PC-9 (cell line): ENCODE measurements around the gene SNCA. TPM values are rescaled to one million over a fixed set of nuclear protein-coding genes. Genes with fewer than 3 reads are reported as not detected.

Experiments
- BruUV-seq: library from RNA; stranded (reverse); fragments of 400-500 nt; replicated peaks from 2 replicates; lab custom pipeline; 2021; lab: Mats Ljungman, UMichigan
- CTCF ChIA-PET: fragments of 300-600 bp; sonication (Branson Sonifier 250); formaldehyde crosslinking; loops from one replicate; lab custom pipeline; 2022; ENCODE audit warnings: antibody characterized with exemption; lab: Charles Lee
- POLR2A ChIA-PET: fragments of 300-600 bp; sonication (Branson Sonifier 250); formaldehyde crosslinking; loops from one replicate; lab custom pipeline; 2022; ENCODE audit warnings: antibody characterized with exemption; ENCODE audit not compliant: unreplicated experiment; lab: Charles Lee
- DNase-seq, 2 experiments: peaks; one replicate each; pipeline versions ENCODE4 v3.0.0 to v3.0.0-alpha.2; 2015 to 2022; ENCODE audit warnings: mixed read lengths in 1 of 2
- H2AFZ ChIP-seq: fragments of 200-600 bp; sonication (generic); 2 replicates; pipeline ENCODE4 v1.8.1; 2017; ENCODE audit warnings: antibody characterized with exemption
- H3F3A ChIP-seq: fragments of 200-600 bp; sonication (generic); 2 replicates; pipeline ENCODE4 v1.8.1; 2017; ENCODE audit warnings: antibody characterized with exemption, mild to moderate bottlenecking, low read depth; ENCODE audit not compliant: insufficient read depth
- H3K27ac ChIP-seq: fragments of 200-600 bp; sonication (generic); 2 replicates; pipeline ENCODE4 v1.6.1; 2016; ENCODE audit warnings: mixed run types
- H3K27me3 ChIP-seq: fragments of 200-600 bp; sonication (generic); 2 replicates; pipeline ENCODE4 v1.6.1; 2016; ENCODE audit warnings: low read depth, mixed run types; ENCODE audit not compliant: insufficient read depth
- H3K36me3 ChIP-seq: fragments of 200-600 bp; sonication (generic); 2 replicates; pipeline ENCODE4 v1.6.1; 2016; ENCODE audit warnings: low read depth, mixed run types
- H3K4me1 ChIP-seq: fragments of 200-600 bp; sonication (generic); replicated peaks from 2 replicates; pipeline ENCODE4 v1.6.1; 2016; ENCODE audit warnings: mixed run types; ENCODE audit not compliant: insufficient read depth
- H3K4me2 ChIP-seq: fragments of 200-600 bp; sonication (generic); 2 replicates; pipeline ENCODE4 v1.6.1; 2017; ENCODE audit warnings: mixed run types
- H3K4me3 ChIP-seq: fragments of 200-600 bp; sonication (generic); 2 replicates; pipeline ENCODE4 v1.6.1; 2016; ENCODE audit warnings: mixed run types
- H3K79me2 ChIP-seq: fragments of 200-600 bp; sonication (generic); 2 replicates; pipeline ENCODE4 v1.6.1; 2017; ENCODE audit warnings: low read depth, mixed run types
- H3K9me2 ChIP-seq: fragments of 200-600 bp; sonication (generic); 2 replicates; pipeline ENCODE4 v1.8.1; 2017; ENCODE audit warnings: mild to moderate bottlenecking; ENCODE audit not compliant: insufficient read depth
- H3K9me3 ChIP-seq: fragments of 200-600 bp; sonication (generic); 2 replicates; pipeline ENCODE4 v1.8.1; 2016; ENCODE audit warnings: low read depth; ENCODE audit not compliant: insufficient read depth
- H4K20me1 ChIP-seq: fragments of 200-600 bp; sonication (generic); 2 replicates; pipeline ENCODE4 v1.8.1; 2017; ENCODE audit not compliant: insufficient read depth
- CTCF ChIP-seq: fragments of 200-600 bp; sonication (generic); conservative IDR thresholded peaks from 2 replicates; pipeline ENCODE4 v1.6.1; 2017; ENCODE audit warnings: mixed run types, antibody characterized with exemption, mild to moderate bottlenecking, moderate library complexity
- EZH2 ChIP-seq: fragments of 200-600 bp; sonication (generic); IDR thresholded peaks from 2 replicates; pipeline ENCODE4 v1.8.0; 2017; ENCODE audit warnings: antibody characterized with exemption, low read depth
- intact Hi-C: fragments of 100-400 bp; cut with micrococcal nuclease; formaldehyde crosslinking; loops from one replicate; pipeline ENCODE4 v1.10.0; 2022; ENCODE audit not compliant: unreplicated experiment
- total RNA-seq: library from RNA; stranded (reverse); gene quantifications from 2 replicates; pipeline ENCODE4 v1.2.3, GENCODE V29; 2021

The SNCA gene
- total RNA-seq, 1 experiment from 2014 or later, result 4.8 TPM

DNA sequence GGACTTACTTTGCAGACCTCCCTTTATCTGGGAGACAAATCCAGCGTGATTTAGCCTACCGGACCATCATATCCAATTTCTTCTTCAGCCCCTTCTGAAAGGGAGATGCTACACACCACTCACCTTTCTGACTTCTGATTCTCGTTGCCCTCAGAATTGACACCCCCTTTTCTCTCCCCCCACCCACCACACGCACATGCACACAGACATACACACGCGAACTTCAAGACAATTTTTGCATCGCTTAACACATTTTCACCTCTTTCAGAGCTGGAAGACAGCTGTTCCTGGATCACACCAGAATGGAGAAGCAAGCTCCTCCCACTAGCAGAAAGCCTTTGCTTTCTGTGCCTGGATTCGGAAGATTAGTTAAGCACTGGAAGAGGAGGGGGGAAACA is 1.0 kb upstream of the SNCA start:
- Histone ChIP-seq H3K4me3 (peak overlapping the region; percentile 57; the same call in 1 of the 2 replicates), H3K4me1 (no peaks in the 10 kb centered on the region), H2AFZ (peak overlapping the region; percentile 86; the same call in 1 of the 2 replicates), H3K27me3 (no peaks in the 10 kb centered on the region), H3K79me2 (no peaks in the 10 kb centered on the region), H3K36me3 (no peaks in the 10 kb centered on the region), H3K27ac (no peak overlapping the region), H3K4me2 (peak overlapping the region; percentile 84), H4K20me1 (no peaks in the 10 kb centered on the region), H3K9me2 (no peaks in the 10 kb centered on the region), H3K9me3 (no peaks in the 10 kb centered on the region), H3F3A (no peaks in the 10 kb centered on the region)
- CTCF ChIA-PET, result no interaction called here
- no peak for TF ChIP-seq CTCF
- TF ChIP-seq EZH2, result no peak
- BruUV-seq, result no TSS peak
- intact Hi-C loops, result no loop called here
- no peak for DNase-seq
- POLR2A ChIA-PET, result interaction anchor here (0.6 kb wide), 1 partner anchor 171 kb away, joined by 3 read pairs; no protein-coding TSS in a partner anchor

DNA sequence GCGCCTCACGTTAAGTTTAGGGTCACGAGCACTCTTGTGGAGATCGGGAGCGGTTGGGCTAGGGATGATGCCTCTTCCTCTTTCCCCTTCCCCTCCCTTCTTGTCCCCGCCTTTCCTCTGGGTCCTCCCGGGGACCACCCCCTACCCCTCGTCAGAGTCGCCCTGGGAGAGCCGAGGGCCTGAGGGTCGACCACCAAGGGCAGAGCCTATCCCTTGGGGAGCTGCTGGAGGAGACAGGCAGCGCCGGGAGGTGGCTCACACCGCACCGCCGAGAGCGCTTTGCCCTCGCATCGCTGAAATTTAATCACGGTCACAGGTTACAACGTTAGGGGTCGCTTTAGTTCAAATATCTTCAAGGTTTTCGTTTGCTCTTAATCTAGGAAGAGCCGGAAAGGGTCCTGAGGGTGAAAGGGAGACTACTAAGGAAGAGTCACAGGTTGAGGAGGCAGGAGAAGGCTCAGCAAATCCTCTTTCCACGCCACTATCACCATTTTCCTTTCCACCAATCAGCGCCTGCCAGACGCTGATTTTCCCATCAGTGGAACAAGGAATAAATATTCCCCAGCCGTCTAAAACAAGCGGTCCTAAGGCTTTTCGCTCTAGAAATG is 528 bp upstream of the SNCA start:
- Histone ChIP-seq H3K9me2 (no peaks in the 10 kb centered on the region), H3K4me2 (peak overlapping the region; percentile 84), H3K27ac (no peak overlapping the region), H3K4me1 (no peaks in the 10 kb centered on the region), H3K9me3 (no peaks in the 10 kb centered on the region), H4K20me1 (no peaks in the 10 kb centered on the region), H2AFZ (peak overlapping the region; percentile 86), H3K36me3 (no peaks in the 10 kb centered on the region), H3F3A (no peaks in the 10 kb centered on the region), H3K4me3 (peak overlapping the region; percentile 57; the same call in 1 of the 2 replicates), H3K27me3 (no peaks in the 10 kb centered on the region), H3K79me2 (no peaks in the 10 kb centered on the region)
- POLR2A ChIA-PET, result interaction anchor here (0.6 kb wide), 1 partner anchor 170 kb away, joined by 3 read pairs; no protein-coding TSS in a partner anchor
- intact Hi-C loops, result no loop called here
- no peak for DNase-seq
- BruUV-seq, result no TSS peak
- CTCF ChIA-PET, result no interaction called here
- TF ChIP-seq EZH2 (no peak), CTCF (no peak)

GRCh38 chr4:89836031-89836745 is 773 bp downstream of the SNCA start:
- CTCF ChIA-PET, result no interaction called here
- no peak for DNase-seq
- no peak overlapping the region for H2AFZ ChIP-seq

More at GRCh38 chr4:89836031-89836745, 773 bp downstream of the SNCA start:
- H3K27ac ChIP-seq, result no peak overlapping the region
- H3K36me3 ChIP-seq, result no peaks in the 10 kb centered on the region
- no peaks in the 10 kb centered on the region for H3K79me2 ChIP-seq
- intact Hi-C loops, result no loop called here
- TSS peak; percentile 33 for BruUV-seq
- no peaks in the 10 kb centered on the region for H3K27me3 ChIP-seq
- no peak for TF ChIP-seq CTCF
- TF ChIP-seq EZH2, result no peak
- no peaks in the 10 kb centered on the region for H3K9me3 ChIP-seq
- no peaks in the 10 kb centered on the region for H3K9me2 ChIP-seq
- H4K20me1 ChIP-seq, result no peaks in the 10 kb centered on the region
- POLR2A ChIA-PET, result no interaction called here
- peak overlapping the region; percentile 57; the same call in 1 of the 2 replicates for H3K4me3 ChIP-seq
- peak overlapping the region; percentile 84; the same call in 1 of the 2 replicates for H3K4me2 ChIP-seq
- H3F3A ChIP-seq, result no peaks in the 10 kb centered on the region
- H3K4me1 ChIP-seq, result no peaks in the 10 kb centered on the region
